ENCODE measurements around the gene CPLANE2. TPM values are rescaled to one million over a fixed set of nuclear protein-coding genes. Genes with fewer than 3 reads are reported as not detected.

Gene CPLANE2
- polyA plus RNA-seq, 1 donor from 2014 or later = 5.7 TPM

GRCh38 chr1:16184557-16185303 lies 52.3 kb downstream of the CPLANE2 start:
- Histone ChIP-seq H3K9ac (ENCODE audit: low read length) (no peak overlapping the region), H3K36me3 (ENCODE audit: insufficient read depth, low read length) (no peaks in the 10 kb centered on the region), H3K4me2 (ENCODE audit: low read length) (no peak overlapping the region), H4K20me1 (ENCODE audit: insufficient read depth) (no peaks in the 10 kb centered on the region), H3K9me2 (ENCODE audit: insufficient read depth, low read length) (no peaks in the 10 kb centered on the region), H3K79me2 (replicated peaks; ENCODE audit: insufficient read depth, low read length) (no peaks in the 10 kb centered on the region), H3K4me3 (ENCODE audit: low read length) (no peak overlapping the region), H2AFZ (ENCODE audit: low read depth, low read length) (no peak overlapping the region), H3F3A (ENCODE audit: insufficient read depth, low read length, poor library complexity, severe bottlenecking) (no peaks in the 10 kb centered on the region), H3K9me3 (ENCODE audit: low read length) (no peaks in the 10 kb centered on the region), H3K27ac (ENCODE audit: low read length) (no peak overlapping the region), H3K27me3 (ENCODE audit: insufficient read depth, low read depth, low read length) (no peaks in the 10 kb centered on the region)
- TF ChIP-seq EZH2 (IDR thresholded peaks at IDR 0.05; ENCODE audit: borderline replicate concordance, insufficient read depth, low read length, poor library complexity, severe bottlenecking) = no peak
- no peak for TF ChIP-seq REST (IDR thresholded peaks at IDR 0.05; ENCODE audit: borderline replicate concordance)
- TF ChIP-seq, protein P1, sequence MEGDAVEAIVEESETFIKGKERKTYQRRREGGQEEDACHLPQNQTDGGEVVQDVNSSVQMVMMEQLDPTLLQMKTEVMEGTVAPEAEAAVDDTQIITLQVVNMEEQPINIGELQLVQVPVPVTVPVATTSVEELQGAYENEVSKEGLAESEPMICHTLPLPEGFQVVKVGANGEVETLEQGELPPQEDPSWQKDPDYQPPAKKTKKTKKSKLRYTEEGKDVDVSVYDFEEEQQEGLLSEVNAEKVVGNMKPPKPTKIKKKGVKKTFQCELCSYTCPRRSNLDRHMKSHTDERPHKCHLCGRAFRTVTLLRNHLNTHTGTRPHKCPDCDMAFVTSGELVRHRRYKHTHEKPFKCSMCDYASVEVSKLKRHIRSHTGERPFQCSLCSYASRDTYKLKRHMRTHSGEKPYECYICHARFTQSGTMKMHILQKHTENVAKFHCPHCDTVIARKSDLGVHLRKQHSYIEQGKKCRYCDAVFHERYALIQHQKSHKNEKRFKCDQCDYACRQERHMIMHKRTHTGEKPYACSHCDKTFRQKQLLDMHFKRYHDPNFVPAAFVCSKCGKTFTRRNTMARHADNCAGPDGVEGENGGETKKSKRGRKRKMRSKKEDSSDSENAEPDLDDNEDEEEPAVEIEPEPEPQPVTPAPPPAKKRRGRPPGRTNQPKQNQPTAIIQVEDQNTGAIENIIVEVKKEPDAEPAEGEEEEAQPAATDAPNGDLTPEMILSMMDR (IDR thresholded peaks at IDR 0.05; ENCODE audit: poor library complexity, severe bottlenecking) = no peak
- TF ChIP-seq POLR2AphosphoS5 (IDR thresholded peaks at IDR 0.05) = no peak
- no peak for TF ChIP-seq RAD21 (conservative IDR thresholded peaks at IDR 0.05)
- TF ChIP-seq EP300 (conservative IDR thresholded peaks at IDR 0.05; ENCODE audit: poor library complexity, severe bottlenecking) = no peak

- H3K9ac ChIP-seq (ENCODE audit: low read length) = no peak overlapping the region
- H3F3A ChIP-seq (ENCODE audit: insufficient read depth, low read length, poor library complexity, severe bottlenecking) = no peaks in the 10 kb centered on the region
- H3K27ac ChIP-seq (ENCODE audit: low read length) = no peak overlapping the region
- H4K20me1 ChIP-seq (ENCODE audit: insufficient read depth) = no peaks in the 10 kb centered on the region
- no peaks in the 10 kb centered on the region for H3K27me3 ChIP-seq (ENCODE audit: insufficient read depth, low read depth, low read length)
- H2AFZ ChIP-seq (ENCODE audit: low read depth, low read length) = no peak overlapping the region
- H3K79me2 ChIP-seq (replicated peaks; ENCODE audit: insufficient read depth, low read length) = no peaks in the 10 kb centered on the region
- no peaks in the 10 kb centered on the region for H3K9me2 ChIP-seq (ENCODE audit: insufficient read depth, low read length)
- H3K36me3 ChIP-seq (ENCODE audit: insufficient read depth, low read length) = no peaks in the 10 kb centered on the region
- no peaks in the 10 kb centered on the region for H3K9me3 ChIP-seq (ENCODE audit: low read length)
- TF ChIP-seq SMC3 (conservative IDR thresholded peaks at IDR 0.05; ENCODE audit: poor library complexity) (no peak), REST (IDR thresholded peaks at IDR 0.05; ENCODE audit: borderline replicate concordance) (no peak), EP300 (conservative IDR thresholded peaks at IDR 0.05; ENCODE audit: poor library complexity, severe bottlenecking) (no peak)
- H3K4me3 ChIP-seq (ENCODE audit: low read length) = no peak overlapping the region
- H3K4me2 ChIP-seq (ENCODE audit: low read length) = no peak overlapping the region
Observed at GRCh38 chr1:16183765-16184556, 53.0 kb downstream of the CPLANE2 start.
